Measurements from ENCODE around the gene PITX2. TPM values are rescaled to one million over a fixed set of nuclear protein-coding genes. Genes with fewer than 3 reads are reported as not detected.

PITX2 gene
- total RNA-seq, 4 donors from 2014 or later, result 0.28 to 0.36 TPM; not detected in 2

GRCh38 chr4:110643096-110643495, 20.2 kb upstream of the PITX2 start:
- no peak for TF ChIP-seq CTCF (IDR thresholded peaks at IDR 0.05)
- ATAC-seq (ENCODE audit: low FRiP score) (no peak), DNase-seq (ENCODE audit: low spot score) (no peak)

GRCh38 chr4:110641218-110641617, 18.3 kb upstream of the PITX2 start:
- TF ChIP-seq CTCF (IDR thresholded peaks at IDR 0.05), result no peak
- ATAC-seq (ENCODE audit: low FRiP score) (no peak), DNase-seq (ENCODE audit: low spot score) (no peak)

- no peak for DNase-seq (ENCODE audit: low spot score)
- TF ChIP-seq CTCF (IDR thresholded peaks at IDR 0.05), result no peak
- ATAC-seq (ENCODE audit: low FRiP score), result no peak
Measured at GRCh38 chr4:110640576-110640975, 17.7 kb upstream of the PITX2 start.

GRCh38 chr4:110639207-110640090, 16.6 kb upstream of the PITX2 start:
- no peak for ATAC-seq (ENCODE audit: low FRiP score)
- no peak for DNase-seq (ENCODE audit: low spot score)
- no peak for TF ChIP-seq CTCF (IDR thresholded peaks at IDR 0.05)

- TF ChIP-seq CTCF (IDR thresholded peaks at IDR 0.05), result no peak
- ATAC-seq (ENCODE audit: low FRiP score) (no peak), DNase-seq (ENCODE audit: low spot score) (no peak)
Measured at GRCh38 chr4:110638089-110638746, 15.3 kb upstream of the PITX2 start.

- DNase-seq (ENCODE audit: low spot score) (no peak), ATAC-seq (ENCODE audit: low FRiP score) (no peak)
- no peak for TF ChIP-seq CTCF (IDR thresholded peaks at IDR 0.05)
Measured at GRCh38 chr4:110637408-110638088, 14.7 kb upstream of the PITX2 start.

All from omental fat pad (tissue), 4 donors.